GM18951 (cell line): ENCODE results near the gene TMBIM1.
A peak's percentile ranks its signal among the peaks of the same experiment; 100 is the strongest.

Experiments
- POLR2A ChIP-seq: IDR thresholded peaks from 4 replicates; pipeline ENCODE4 v1.6.1; 2011; ENCODE audit warnings: mild to moderate bottlenecking; ENCODE audit not compliant: insufficient read length, insufficient read depth; ENCODE audit errors: extremely low read depth
- in situ Hi-C: fragments of 300-500 bp; cut with MboI; formaldehyde crosslinking; loops from one replicate; pipeline ENCODE4 v1.12.0; 2022; ENCODE audit warnings: low sequenced_read_pairs, mixed read lengths, inconsistent platforms; ENCODE audit not compliant: unreplicated experiment

The TMBIM1 gene

GRCh38 chr2:218326315-218326714, 34.0 kb upstream of the TMBIM1 start:
- in situ Hi-C loops, result no loop called here
- no peak for TF ChIP-seq POLR2A

- in situ Hi-C loops, result no loop called here
- no peak for TF ChIP-seq POLR2A
Measured at GRCh38 chr2:218325566-218326160, 33.4 kb upstream of the TMBIM1 start.

GRCh38 chr2:218323526-218324472, 31.5 kb upstream of the TMBIM1 start:
- in situ Hi-C loops, result no loop called here

GRCh38 chr2:218322768-218323525, 30.6 kb upstream of the TMBIM1 start:
- in situ Hi-C loops, result no loop called here
- TF ChIP-seq POLR2A, result peak; percentile 53

More at GRCh38 chr2:218323526-218324472, 31.5 kb upstream of the TMBIM1 start:
- TF ChIP-seq POLR2A, result no peak

- in situ Hi-C loops, result no loop called here
- no peak for TF ChIP-seq POLR2A
Measured at GRCh38 chr2:218320704-218321336, 28.5 kb upstream of the TMBIM1 start.

GRCh38 chr2:218319813-218320365, 27.6 kb upstream of the TMBIM1 start:
- TF ChIP-seq POLR2A, result no peak
- in situ Hi-C loops, result loop anchor here (10.0 kb wide), 1 partner anchor 65 kb away; the partner anchor contains the start of gene SLC11A1

GRCh38 chr2:218318241-218318640, 25.9 kb upstream of the TMBIM1 start:
- TF ChIP-seq POLR2A, result no peak
- in situ Hi-C loops, result loop anchor here (10.0 kb wide), 1 partner anchor 67 kb away; the partner anchor contains the start of gene SLC11A1

- in situ Hi-C loops, result loop anchor here (10.0 kb wide), 1 partner anchor 67 kb away; the partner anchor contains the start of gene SLC11A1
- TF ChIP-seq POLR2A, result no peak
Measured at GRCh38 chr2:218317835-218318234, 25.5 kb upstream of the TMBIM1 start.

GRCh38 chr2:218317303-218317630, 25.0 kb upstream of the TMBIM1 start:
- in situ Hi-C loops, result loop anchor here (10.0 kb wide), 1 partner anchor 68 kb away; the partner anchor contains the start of gene SLC11A1
- TF ChIP-seq POLR2A, result no peak

GRCh38 chr2:218315397-218315796, 23.1 kb upstream of the TMBIM1 start:
- in situ Hi-C loops, result loop anchor here (10.0 kb wide), 1 partner anchor 69 kb away; the partner anchor contains the start of gene SLC11A1

GRCh38 chr2:218314764-218315163, 22.5 kb upstream of the TMBIM1 start:
- in situ Hi-C loops, result loop anchor here (10.0 kb wide), 1 partner anchor 70 kb away; the partner anchor contains the start of gene SLC11A1

More at GRCh38 chr2:218315397-218315796, 23.1 kb upstream of the TMBIM1 start:
- TF ChIP-seq POLR2A, result no peak

- in situ Hi-C loops, result loop anchor here (10.0 kb wide), 1 partner anchor 71 kb away; the partner anchor contains the start of gene SLC11A1
- TF ChIP-seq POLR2A, result no peak
Measured at GRCh38 chr2:218313356-218313755, 21.1 kb upstream of the TMBIM1 start.
